ENCODE data around the gene PRKD2. TPM values are rescaled to one million over a fixed set of nuclear protein-coding genes. Genes with fewer than 3 reads are reported as not detected.

The PRKD2 gene
- total RNA-seq, 1 experiment from 2014 or later, result 45.1 TPM

GRCh38 chr19:46725036-46725820 lies 8.3 kb upstream of the PRKD2 start:
- POLR2A ChIA-PET (ENCODE audit: low non-redundant PET), result no interaction called here
- peaks cover 94% of the 10 kb centered on the region for H3K36me3 ChIP-seq (ENCODE audit: insufficient read depth, low read length, poor library complexity, severe bottlenecking)
- intact Hi-C loops (cut with micrococcal nuclease; ENCODE audit: unreplicated experiment), result no loop called here
- TF ChIP-seq, protein P1, sequence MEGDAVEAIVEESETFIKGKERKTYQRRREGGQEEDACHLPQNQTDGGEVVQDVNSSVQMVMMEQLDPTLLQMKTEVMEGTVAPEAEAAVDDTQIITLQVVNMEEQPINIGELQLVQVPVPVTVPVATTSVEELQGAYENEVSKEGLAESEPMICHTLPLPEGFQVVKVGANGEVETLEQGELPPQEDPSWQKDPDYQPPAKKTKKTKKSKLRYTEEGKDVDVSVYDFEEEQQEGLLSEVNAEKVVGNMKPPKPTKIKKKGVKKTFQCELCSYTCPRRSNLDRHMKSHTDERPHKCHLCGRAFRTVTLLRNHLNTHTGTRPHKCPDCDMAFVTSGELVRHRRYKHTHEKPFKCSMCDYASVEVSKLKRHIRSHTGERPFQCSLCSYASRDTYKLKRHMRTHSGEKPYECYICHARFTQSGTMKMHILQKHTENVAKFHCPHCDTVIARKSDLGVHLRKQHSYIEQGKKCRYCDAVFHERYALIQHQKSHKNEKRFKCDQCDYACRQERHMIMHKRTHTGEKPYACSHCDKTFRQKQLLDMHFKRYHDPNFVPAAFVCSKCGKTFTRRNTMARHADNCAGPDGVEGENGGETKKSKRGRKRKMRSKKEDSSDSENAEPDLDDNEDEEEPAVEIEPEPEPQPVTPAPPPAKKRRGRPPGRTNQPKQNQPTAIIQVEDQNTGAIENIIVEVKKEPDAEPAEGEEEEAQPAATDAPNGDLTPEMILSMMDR (conservative IDR thresholded peaks at IDR 0.05; ENCODE audit: low read depth, low read length), result no peak
- no peak for TF ChIP-seq EZH2 (IDR thresholded peaks at IDR 0.05; ENCODE audit: borderline replicate concordance, low read depth, low read length, poor library complexity, severe bottlenecking)
- H3K9me3 ChIP-seq (ENCODE audit: low read depth, low read length, poor library complexity, severe bottlenecking), result no peaks in the 10 kb centered on the region
- H3K4me3 ChIP-seq (ENCODE audit: low read depth, low read length, poor library complexity, severe bottlenecking), result no peak overlapping the region
- no peak overlapping the region for H3K27ac ChIP-seq (ENCODE audit: low read depth, low read length, poor library complexity, severe bottlenecking)
- CTCF ChIA-PET, result no interaction called here
- no peaks in the 10 kb centered on the region for H3K27me3 ChIP-seq (replicated peaks; ENCODE audit: insufficient read depth, low read depth, low read length, poor library complexity)
- no peak for DNase-seq (ENCODE audit: low spot score)
- no TSS peak for BruUV-seq (replicated peaks)
- no peaks in the 10 kb centered on the region for H3K4me1 ChIP-seq (ENCODE audit: insufficient read depth, low read length, poor library complexity, severe bottlenecking)

DNA sequence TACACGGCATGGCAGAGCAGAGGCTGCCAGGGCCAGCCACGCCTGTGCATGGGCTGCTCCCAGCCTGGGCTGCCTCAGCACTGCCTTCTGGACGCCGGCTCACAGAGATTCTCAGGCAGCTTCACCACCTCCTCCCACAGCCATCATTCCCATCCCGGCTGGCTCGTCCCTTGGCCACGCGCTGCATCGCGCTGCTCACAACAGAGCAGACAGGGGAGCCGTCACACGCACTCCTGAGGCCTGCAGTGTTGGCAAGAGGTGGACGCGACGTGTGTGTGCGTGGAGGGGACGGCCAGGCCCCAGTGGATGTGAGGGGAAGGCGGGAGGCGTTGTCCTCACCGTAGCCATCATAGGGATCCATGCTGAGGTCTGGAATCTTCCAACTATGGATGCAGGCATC lies 7.6 kb upstream of the PRKD2 start:
- no peaks in the 10 kb centered on the region for H3K4me1 ChIP-seq (ENCODE audit: insufficient read depth, low read length, poor library complexity, severe bottlenecking)
- DNase-seq (ENCODE audit: low spot score), result no peak
- no peaks in the 10 kb centered on the region for H3K27me3 ChIP-seq (replicated peaks; ENCODE audit: insufficient read depth, low read depth, low read length, poor library complexity)
- no TSS peak for BruUV-seq (replicated peaks)
- H3K27ac ChIP-seq (ENCODE audit: low read depth, low read length, poor library complexity, severe bottlenecking), result no peak overlapping the region
- CTCF ChIA-PET, result no interaction called here
- no peak overlapping the region for H3K4me3 ChIP-seq (ENCODE audit: low read depth, low read length, poor library complexity, severe bottlenecking)
- intact Hi-C loops (cut with micrococcal nuclease; ENCODE audit: unreplicated experiment), result no loop called here
- no peaks in the 10 kb centered on the region for H3K9me3 ChIP-seq (ENCODE audit: low read depth, low read length, poor library complexity, severe bottlenecking)
- POLR2A ChIA-PET (ENCODE audit: low non-redundant PET), result no interaction called here
- peaks cover 87% of the 10 kb centered on the region for H3K36me3 ChIP-seq (ENCODE audit: insufficient read depth, low read length, poor library complexity, severe bottlenecking)
- TF ChIP-seq, protein P1 (conservative IDR thresholded peaks at IDR 0.05; ENCODE audit: low read depth, low read length), result no peak
- no peak for TF ChIP-seq EZH2 (IDR thresholded peaks at IDR 0.05; ENCODE audit: borderline replicate concordance, low read depth, low read length, poor library complexity, severe bottlenecking)

DNA sequence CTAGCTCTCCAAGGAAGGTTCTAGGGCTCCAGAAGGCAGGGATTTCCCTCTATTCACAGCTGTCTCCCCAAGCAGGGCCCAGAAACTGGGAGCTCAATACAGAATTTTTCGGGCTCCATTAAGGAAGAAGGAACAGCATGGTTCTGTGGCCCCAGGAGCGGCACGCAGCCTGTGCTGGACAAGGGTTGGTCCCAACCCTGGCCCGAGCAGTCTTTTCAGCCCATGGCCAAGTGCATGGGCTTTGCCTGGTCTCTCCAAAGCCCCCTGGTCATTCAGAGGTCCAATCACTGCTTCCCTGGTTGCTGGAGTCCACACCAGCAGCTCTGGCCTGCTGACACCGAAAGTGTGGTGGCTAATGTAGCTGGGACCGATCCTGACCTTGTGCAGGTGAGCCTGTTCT lies 6.6 kb upstream of the PRKD2 start:
- Histone ChIP-seq H3K27me3 (replicated peaks; ENCODE audit: insufficient read depth, low read depth, low read length, poor library complexity) (no peaks in the 10 kb centered on the region), H3K27ac (ENCODE audit: low read depth, low read length, poor library complexity, severe bottlenecking) (no peak overlapping the region), H3K4me3 (ENCODE audit: low read depth, low read length, poor library complexity, severe bottlenecking) (no peak overlapping the region), H3K36me3 (ENCODE audit: insufficient read depth, low read length, poor library complexity, severe bottlenecking) (peaks cover 77% of the 10 kb centered on the region), H3K9me3 (ENCODE audit: low read depth, low read length, poor library complexity, severe bottlenecking) (no peaks in the 10 kb centered on the region), H3K4me1 (ENCODE audit: insufficient read depth, low read length, poor library complexity, severe bottlenecking) (no peaks in the 10 kb centered on the region)
- TF ChIP-seq EZH2 (IDR thresholded peaks at IDR 0.05; ENCODE audit: borderline replicate concordance, low read depth, low read length, poor library complexity, severe bottlenecking), result no peak
- TF ChIP-seq, protein P1 (conservative IDR thresholded peaks at IDR 0.05; ENCODE audit: low read depth, low read length), result no peak
- POLR2A ChIA-PET (ENCODE audit: low non-redundant PET), result no interaction called here
- DNase-seq (ENCODE audit: low spot score), result no peak
- CTCF ChIA-PET, result no interaction called here
- BruUV-seq (replicated peaks), result no TSS peak
- intact Hi-C loops (cut with micrococcal nuclease; ENCODE audit: unreplicated experiment), result no loop called here

Data from A673 (cell line).